ENCODE measurements around the gene MLANA.

DNA sequence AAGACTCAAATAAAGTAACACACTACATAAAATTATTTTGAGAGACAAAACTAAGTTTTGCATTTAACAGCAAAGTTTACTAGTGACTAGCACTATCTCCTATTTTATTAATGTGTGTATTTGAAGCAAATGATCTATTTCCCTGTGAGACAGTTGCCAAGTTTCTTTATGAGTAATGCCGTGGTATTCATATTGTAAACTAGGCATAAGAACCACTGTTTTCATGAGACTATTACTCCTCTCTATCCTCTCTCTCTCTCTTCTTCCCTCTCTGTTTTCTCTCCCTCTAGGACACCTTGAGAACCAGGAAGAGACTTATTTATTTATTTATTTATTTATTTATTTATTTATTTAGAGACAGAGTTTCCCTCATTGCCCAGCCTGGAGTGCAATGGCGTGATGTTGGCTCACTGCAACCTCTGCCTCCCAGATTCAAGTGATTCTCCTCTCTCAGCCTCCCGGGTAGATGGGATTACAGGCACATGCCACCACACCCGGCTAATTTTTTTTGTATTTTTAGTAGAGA lies 61.1 kb downstream of the MLANA start:
- TF ChIP-seq CTCF (IDR thresholded peaks at IDR 0.05) (no peak), POLR2A (IDR thresholded peaks at IDR 0.05) (no peak)
